HG03135 (cell line): ENCODE data around the gene RAD51B.

Experiments used
- ATAC-seq: cut with Tn5 transposase; IDR thresholded peaks from one replicate; pipeline ENCODE4 v1.9.1; 2021; ENCODE audit warnings: mild to moderate bottlenecking, moderate library complexity; ENCODE audit not compliant: unreplicated experiment

RAD51B gene

GRCh38 chr14:68593806-68594536 is 774.4 kb downstream of the RAD51B start:
- no peak for ATAC-seq

- no peak for ATAC-seq
Measured at GRCh38 chr14:68594737-68595380, 775.3 kb downstream of the RAD51B start.

DNA sequence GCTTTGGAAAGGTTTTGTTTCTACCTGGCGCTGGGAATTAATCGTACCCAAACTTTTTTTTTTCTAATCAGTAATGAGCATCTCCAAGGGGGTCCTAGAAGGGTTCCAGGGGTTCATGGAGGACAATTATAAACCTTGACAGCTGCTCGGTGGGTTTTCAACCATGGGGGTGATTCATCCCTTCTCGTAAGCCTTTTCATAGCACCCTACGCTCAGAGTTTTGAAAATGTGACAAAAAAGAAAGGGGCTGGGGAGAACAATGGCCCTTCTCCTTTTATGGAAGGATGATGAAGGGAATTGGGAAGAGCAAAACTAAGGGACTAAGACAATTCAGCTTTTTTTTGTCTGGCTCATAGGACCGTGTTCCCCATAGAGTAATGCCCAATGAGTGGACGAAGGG is 776.6 kb downstream of the RAD51B start:
- ATAC-seq, result no peak

DNA sequence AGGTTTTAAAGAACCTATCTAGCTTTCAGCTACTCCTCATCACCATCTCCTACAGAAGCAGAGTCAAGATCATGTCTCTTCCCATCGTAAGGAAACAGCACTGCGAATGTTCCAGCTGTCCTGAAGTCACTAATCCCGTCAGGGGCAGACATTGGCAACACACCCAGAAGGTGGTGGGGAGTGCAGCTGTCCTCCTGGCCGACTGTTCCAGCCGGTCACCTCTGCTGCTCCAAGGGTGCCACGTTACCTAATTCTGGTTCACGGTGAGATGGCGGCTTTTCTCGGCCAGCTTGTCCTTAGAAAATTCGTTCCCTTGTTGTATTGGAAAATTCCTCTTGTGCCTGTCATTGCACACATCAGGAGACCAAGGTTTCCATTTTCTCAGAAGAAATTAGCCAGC is 777.1 kb downstream of the RAD51B start:
- ATAC-seq, result no peak

DNA sequence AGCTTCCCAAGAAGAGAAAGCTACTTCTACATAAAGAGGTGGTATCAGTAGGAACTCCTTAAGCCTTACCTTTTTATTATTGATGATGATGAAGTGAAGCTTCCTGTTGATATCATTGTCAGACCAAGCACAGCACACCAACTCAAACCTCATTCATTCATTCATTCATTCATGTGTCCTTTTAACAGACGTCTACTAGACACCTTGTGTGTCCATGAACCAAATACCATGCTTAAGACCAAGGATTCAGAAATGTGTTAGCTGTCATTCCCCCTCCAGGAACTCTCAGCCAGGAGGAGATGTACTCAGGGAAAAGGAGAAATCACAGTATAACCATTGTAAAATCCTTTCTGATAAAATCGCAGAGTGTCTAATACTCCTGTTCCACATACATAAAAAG is 778.5 kb downstream of the RAD51B start:
- ATAC-seq, result no peak

GRCh38 chr14:68598621-68599447 is 779.3 kb downstream of the RAD51B start:
- ATAC-seq, result no peak

DNA sequence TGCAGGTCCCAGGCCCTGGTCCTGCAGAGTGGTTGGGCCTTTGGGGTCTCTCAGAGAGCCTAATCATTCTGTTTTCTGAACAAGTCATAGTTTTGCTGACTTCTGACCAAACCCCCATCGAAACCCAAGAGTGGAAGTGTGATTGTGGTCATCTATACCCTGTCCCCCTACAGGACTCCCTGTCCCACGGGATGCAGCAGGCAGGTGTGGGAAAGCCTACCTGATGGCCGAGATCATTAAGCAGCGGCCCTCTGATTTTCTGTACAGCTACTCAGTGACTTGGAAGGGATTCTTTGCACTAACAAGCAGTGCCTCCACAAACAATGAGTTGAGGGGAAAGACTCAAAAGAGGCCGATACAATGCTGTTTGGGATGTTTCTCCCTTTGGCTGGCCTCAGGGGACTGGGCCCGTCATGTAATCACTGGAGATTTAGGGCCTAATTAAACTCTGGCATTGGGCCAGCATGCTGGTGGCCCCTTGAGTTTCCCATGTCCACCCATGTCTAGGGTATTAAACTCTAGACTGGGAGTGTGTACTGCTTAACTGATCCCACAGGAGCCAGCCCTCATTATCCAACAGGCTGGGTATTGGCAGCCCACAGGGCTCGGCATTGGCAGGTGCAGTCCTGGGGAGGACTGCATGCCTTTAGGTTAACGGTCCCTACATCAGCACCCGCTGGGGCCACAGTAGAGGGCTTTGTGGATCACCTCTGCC is 780.5 kb downstream of the RAD51B start:
- ATAC-seq, result no peak

DNA sequence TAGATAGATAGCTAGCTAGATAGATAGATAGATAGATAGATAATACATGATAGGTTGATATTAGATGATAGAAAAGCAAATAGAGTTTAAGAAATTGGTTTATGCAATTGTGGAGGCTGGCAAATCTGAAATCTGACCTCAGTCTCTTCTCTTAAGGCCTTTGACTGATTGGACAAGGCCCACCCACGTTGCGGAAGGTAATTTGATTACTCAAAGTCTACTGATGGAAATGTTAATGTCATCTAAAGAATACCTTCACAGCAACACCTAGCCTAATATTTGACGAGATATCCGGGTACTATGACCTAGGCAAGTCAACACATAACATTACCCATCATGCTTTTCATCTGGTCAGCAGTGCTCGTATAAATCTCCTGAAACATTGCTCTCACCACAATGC is 782.9 kb downstream of the RAD51B start:
- ATAC-seq, result no peak

GRCh38 chr14:68603533-68604360 is 784.2 kb downstream of the RAD51B start:
- ATAC-seq, result no peak

DNA sequence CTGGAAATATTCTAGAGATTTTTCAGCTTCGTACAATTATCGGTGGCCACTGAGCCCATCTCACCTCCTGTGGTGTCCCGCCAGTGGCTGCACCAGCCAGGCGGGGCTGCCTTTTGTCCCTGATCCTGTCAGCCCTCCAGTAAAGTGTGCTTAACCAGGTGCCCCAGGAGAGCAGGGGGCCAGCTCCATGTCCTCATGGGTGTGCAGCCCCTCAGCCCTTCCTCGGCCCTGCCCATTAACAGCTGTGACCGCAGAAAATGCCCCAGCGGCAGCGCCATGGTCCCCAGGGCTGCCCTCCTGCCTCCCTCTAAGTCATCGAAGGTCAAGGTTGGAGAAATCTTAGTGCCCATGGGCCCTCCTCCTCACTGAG is 784.8 kb downstream of the RAD51B start:
- no peak for ATAC-seq

DNA sequence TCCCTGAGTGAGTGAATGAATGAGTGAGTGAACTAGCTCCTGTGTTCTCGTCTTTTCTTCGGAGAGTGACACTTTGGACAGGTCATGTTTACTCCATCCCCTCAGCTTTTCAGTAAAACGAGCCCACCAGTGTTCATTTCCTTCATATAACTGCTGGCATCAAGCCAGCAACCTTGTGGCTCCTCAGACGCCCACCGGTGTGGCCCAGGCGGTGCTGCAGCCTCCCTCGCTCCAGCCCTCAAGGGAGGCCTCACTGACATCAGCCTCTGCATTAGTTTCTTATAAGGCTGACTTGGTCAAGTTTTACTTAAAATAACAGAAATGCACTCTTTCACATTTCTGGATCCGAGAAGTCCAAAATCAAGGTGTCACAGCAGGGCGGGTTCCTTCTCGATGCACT is 785.2 kb downstream of the RAD51B start:
- no peak for ATAC-seq

DNA sequence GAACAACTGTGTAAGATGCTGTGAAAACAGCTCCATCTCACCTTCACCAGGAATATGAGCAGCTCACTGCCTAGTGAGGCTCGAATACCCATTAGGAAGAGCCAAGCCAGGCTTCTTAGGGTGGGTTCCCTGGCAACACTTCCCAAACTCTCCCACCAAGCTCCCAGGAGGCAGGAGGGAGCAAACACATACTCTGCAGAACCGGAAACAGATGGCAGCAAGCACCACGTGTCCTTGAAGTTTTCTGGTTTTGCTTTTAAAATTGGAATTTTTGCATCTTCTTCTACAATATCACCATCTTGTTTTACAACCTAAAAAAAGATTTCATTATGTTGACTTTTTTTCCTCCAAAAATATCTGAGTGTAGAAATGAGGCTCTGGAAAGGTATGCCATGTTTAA is 786.6 kb downstream of the RAD51B start:
- no peak for ATAC-seq

DNA sequence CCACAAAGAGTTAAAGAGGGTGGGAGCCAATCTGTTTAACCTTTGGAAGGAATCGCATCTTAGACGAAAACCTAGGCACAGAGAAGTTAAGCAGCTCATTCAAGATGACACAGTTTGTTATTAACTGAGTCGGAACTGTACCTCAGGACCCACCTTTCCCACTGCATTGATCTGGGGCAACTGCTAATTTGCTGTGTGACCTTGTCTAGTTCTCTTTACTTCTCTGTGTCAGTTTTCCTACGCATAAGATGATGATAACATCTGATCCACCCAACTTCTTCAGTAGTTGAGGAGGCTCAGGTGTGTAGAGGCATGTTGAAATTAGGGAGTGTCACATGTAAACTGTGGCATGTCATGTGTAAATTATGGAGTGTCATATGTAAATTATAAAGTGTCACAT is 787.1 kb downstream of the RAD51B start:
- no peak for ATAC-seq

DNA sequence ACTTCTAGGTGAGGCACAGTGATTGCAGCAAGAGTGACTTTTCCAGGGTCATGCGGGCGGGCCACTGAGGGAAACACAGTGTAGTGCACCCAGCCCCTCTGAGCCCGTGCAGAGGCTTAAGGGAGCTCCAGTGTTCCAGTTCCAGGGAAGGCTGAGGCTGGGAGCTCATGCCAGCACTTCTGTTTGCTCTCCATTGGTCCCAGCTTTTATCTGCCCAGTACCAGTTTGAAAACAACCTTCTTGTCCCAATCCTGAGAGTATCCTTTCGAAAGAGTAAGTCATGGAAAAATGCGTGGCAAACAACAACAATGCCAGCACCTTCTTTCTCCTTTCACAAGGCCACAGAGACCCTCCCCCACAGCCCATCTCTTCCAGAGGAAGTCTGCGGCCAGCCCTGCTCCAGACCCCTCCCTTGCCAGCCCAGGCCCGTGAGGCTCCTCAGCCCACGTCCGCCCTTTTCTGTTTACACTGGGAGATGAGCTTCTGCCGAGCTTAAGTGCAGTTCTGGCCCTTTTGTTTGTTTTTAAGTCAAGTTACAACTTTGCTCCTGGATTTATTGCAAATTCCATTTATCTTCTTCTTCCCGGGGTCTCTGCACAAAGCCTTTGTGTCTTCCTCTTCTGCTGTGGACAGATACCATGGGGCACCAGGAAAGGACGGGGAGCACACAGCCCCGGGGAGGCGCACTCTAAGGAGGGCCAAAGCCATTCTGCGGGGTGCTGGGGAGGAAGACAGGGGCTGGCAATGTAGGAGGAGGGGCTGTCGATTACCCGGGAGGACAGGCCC is 787.7 kb downstream of the RAD51B start:
- no peak for ATAC-seq

GRCh38 chr14:68607867-68608573 is 788.4 kb downstream of the RAD51B start:
- no peak for ATAC-seq

GRCh38 chr14:68608574-68608962 is 789.0 kb downstream of the RAD51B start:
- no peak for ATAC-seq

GRCh38 chr14:68609012-68609411 is 789.4 kb downstream of the RAD51B start:
- ATAC-seq, result no peak

DNA sequence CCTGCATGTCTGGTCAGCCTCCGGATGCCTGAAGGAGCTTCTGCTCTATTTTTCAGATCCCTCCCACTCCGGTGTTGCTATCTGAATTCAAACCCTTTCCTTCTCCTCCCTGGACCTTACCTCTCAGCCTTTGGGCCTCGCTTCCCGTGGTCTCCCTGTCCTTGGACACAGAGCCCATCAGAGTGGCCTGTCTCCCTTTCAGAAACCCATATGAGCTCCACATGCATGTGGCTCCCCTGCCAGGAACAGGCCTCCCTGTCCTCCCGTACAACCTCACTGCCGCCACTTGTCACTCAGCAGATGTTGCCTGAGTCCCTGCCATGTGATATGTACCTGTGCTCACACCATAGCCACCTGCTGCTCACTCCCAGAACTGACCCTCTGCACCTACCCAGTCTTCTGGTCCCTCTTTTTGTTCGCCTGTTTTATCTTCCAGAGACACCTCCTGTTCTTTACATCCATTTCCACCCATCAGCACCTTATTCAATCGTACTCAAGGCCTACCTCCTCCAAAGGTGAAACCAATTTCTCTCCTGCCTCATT is 790.7 kb downstream of the RAD51B start:
- ATAC-seq, result no peak

DNA sequence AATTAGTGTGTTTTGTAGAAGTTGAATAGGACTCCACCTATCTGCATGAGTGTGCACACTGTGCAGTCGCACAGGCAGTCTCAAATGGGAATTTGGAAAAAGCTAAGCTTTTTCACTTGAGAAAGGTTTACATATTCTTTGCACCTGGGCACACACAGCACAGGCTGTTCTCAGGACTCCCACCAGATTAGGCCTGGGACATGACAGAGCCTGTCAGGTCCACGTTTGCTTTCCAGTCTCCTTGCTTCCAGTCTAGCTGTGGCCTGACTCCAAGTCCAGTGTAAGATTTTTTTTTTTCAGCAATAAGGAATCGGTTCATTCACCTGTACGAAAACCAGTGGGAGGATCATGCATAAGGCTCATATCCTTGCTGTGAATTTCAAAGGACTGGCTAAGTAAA is 792.0 kb downstream of the RAD51B start:
- no peak for ATAC-seq
